Measurements from ENCODE around the gene MAPKAPK3.

- TF ChIP-seq, protein P1, sequence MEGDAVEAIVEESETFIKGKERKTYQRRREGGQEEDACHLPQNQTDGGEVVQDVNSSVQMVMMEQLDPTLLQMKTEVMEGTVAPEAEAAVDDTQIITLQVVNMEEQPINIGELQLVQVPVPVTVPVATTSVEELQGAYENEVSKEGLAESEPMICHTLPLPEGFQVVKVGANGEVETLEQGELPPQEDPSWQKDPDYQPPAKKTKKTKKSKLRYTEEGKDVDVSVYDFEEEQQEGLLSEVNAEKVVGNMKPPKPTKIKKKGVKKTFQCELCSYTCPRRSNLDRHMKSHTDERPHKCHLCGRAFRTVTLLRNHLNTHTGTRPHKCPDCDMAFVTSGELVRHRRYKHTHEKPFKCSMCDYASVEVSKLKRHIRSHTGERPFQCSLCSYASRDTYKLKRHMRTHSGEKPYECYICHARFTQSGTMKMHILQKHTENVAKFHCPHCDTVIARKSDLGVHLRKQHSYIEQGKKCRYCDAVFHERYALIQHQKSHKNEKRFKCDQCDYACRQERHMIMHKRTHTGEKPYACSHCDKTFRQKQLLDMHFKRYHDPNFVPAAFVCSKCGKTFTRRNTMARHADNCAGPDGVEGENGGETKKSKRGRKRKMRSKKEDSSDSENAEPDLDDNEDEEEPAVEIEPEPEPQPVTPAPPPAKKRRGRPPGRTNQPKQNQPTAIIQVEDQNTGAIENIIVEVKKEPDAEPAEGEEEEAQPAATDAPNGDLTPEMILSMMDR (IDR thresholded peaks at IDR 0.05 in 8 of 11, conservative IDR thresholded peaks at IDR 0.05 in 3 of 11) = no peak
- peak in 1 of 3 donors; percentile 20 for TF ChIP-seq POLR2AphosphoS5 (IDR thresholded peaks at IDR 0.05)
Observed at GRCh38 chr3:50599115-50599715, 17.7 kb upstream of the MAPKAPK3 start.

Measured in spleen (tissue), 7 donors.